Motor neuron (in vitro differentiated cells): ENCODE results near the gene SYTL1. TPM values are rescaled to one million over a fixed set of nuclear protein-coding genes. Genes with fewer than 3 reads are reported as not detected.

Experiments used
- ATAC-seq, 8 experiments: fragments of 200-7000 bp; cut with Tn5 transposase; replicated peaks in 6 of 8; 2 replicates each; pipeline ENCODE4 v1.8.0; 2021; ENCODE audit warnings: mild to moderate bottlenecking in 8 of 8, moderate library complexity in 8 of 8
- H3K27ac ChIP-seq, 2 donors: fragments of 250-450 bp; sonication (Bioruptor Pico); 2 replicates each; pipeline ENCODE4 v1.9.0; 2021; ENCODE audit warnings: antibody characterized with exemption in 2 of 2, mild to moderate bottlenecking in 2 of 2, moderate library complexity in 1 of 2
- H3K4me1 ChIP-seq, 2 donors: fragments of 250-450 bp; sonication (Bioruptor Pico); replicated peaks in 1 of 2; 2 replicates each; pipeline ENCODE4 v1.6.1; 2021; ENCODE audit warnings: antibody characterized with exemption in 2 of 2, mild to moderate bottlenecking in 2 of 2, moderate library complexity in 1 of 2
- H3K4me3 ChIP-seq, 5 donors: fragments of 250-450 bp; sonication (Bioruptor Pico); 2 replicates each; pipeline ENCODE4 v1.9.0; 2021; ENCODE audit warnings: antibody characterized with exemption in 5 of 5, mild to moderate bottlenecking in 5 of 5, moderate library complexity in 4 of 5
- WGBS, 10 experiments: fragments of 450-650 bp; shearing (Covaris generic); methylation state at CpG; one replicate each; pipeline ENCODE4 v1.0.0; 2022; 5-methylcytosine and 5-hydroxymethylcytosine counted together
- in situ Hi-C, 9 experiments: fragments of 400-800 bp; cut with MboI; loops; one replicate each; pipeline ENCODE4 v1.15.0; 2021; ENCODE audit warnings: low sequenced_read_pairs in 9 of 9, low pct_unique_long_range_greater_than_20kb in 2 of 9; ENCODE audit not compliant: unreplicated experiment in 9 of 9
- total RNA-seq, 8 experiments: library from RNA; unstranded; fragments of 300-600 nt; gene quantifications; 2 replicates each; pipeline versions ENCODE4 v1.2.3 to v1.2.4, GENCODE V29; 2022

The SYTL1 gene
- total RNA-seq, 8 experiments from 2014 or later: 1.2 to 21.5 (median 3.2) TPM

GRCh38 chr1:27400082-27400962 lies 58.5 kb downstream of the SYTL1 start:
- peaks cover 53 to 62% of the 10 kb centered on the region in 2 donors for H3K4me1 ChIP-seq
- in situ Hi-C loops: loop anchor here in 1 of 9 experiments (25.0 kb wide), 1 partner anchor 237 kb away; the partner anchor contains the start of gene FGR
- no peak overlapping the region for H3K4me3 ChIP-seq
- ATAC-seq: peak in 4 of 8 experiments; percentile 7 to 49 (median 19)
- no peak overlapping the region for H3K27ac ChIP-seq
- WGBS, 10 experiments: 7 to 80% (median 53%) methylated on average over 1 to 11 of the region's 13 CpGs; no CpG with 5 or more reads in 1 of the 10 experiments

- no peak overlapping the region for H3K27ac ChIP-seq
- H3K4me3 ChIP-seq: no peak overlapping the region
- ATAC-seq: no peak
- in situ Hi-C loops: loop anchor here in 1 of 9 experiments (25.0 kb wide), 1 partner anchor 236 kb away; the partner anchor contains the start of gene FGR
- WGBS, 10 experiments: 20 to 100% (median 100%) methylated on average over 1 to 5 of the region's 5 CpGs; no CpG with 5 or more reads in 4 of the 10 experiments
- H3K4me1 ChIP-seq: peaks cover 59 to 68% of the 10 kb centered on the region in 2 donors
These were observed 59.1 kb downstream of the SYTL1 start for GRCh38 chr1:27400963-27401341.

DNA sequence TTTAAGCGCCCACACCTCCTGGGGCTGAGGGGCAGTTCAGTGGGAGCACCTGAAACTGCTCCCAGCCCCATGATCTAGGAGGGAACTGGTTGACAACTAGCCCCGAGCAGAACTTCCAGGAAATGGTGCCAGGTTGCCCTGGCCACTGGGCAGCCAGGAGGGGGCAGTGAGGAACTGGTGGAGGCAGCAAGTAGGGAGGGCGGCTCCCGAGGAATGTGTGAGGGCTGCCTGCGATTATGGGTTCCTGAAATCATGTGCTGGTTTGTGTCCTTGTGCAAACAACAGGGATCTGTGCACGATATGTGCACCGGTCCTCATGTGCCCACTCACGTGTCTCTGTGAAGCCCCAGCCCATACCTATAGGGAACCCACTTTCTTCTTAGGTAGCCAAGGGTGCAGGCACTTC lies 60.5 kb downstream of the SYTL1 start:
- peaks cover 66 to 77% of the 10 kb centered on the region in 2 donors for H3K4me1 ChIP-seq
- no peak overlapping the region for H3K4me3 ChIP-seq
- peak in 4 of 8 experiments; percentile 5 to 16 (median 8) for ATAC-seq
- in situ Hi-C loops: loop anchor here in 1 of 9 experiments (25.0 kb wide), 1 partner anchor 235 kb away; the partner anchor contains the start of gene FGR
- H3K27ac ChIP-seq: peak overlapping the region in 1 of 2 donors; percentile 51
- WGBS, 10 experiments: 0 to 95% (median 90%) methylated on average over 1 to 6 of the region's 8 CpGs; no CpG with 5 or more reads in 5 of the 10 experiments

GRCh38 chr1:27403065-27403726 lies 61.4 kb downstream of the SYTL1 start:
- in situ Hi-C loops: loop anchor here in 1 of 9 experiments (25.0 kb wide), 1 partner anchor 234 kb away; the partner anchor contains the start of gene FGR
- Histone ChIP-seq H3K4me1 (peaks cover 66 to 71% of the 10 kb centered on the region in 2 donors), H3K27ac (peak overlapping the region; percentile 5 to 51), H3K4me3 (no peak overlapping the region)
- peak; percentile 7 to 57 (median 47) for ATAC-seq
- 2 to 72% (median 60%) methylated on average over 1 to 17 of the region's 24 CpGs; no CpG with 5 or more reads in 1 of the 10 experiments for WGBS, 10 experiments

Other genes starting within 250 kb of the SYTL1 start
- gene SLC9A1, start 186.9 kb upstream of the SYTL1 start, total RNA-seq: 10 to 100 TPM in 4 of 8 experiments, 1 to 10 TPM in 4; 4.2 to 39.5 (median 10.7) TPM
- 10 to 100 TPM; 11.1 to 39.4 (median 27.8) TPM for gene WDTC1, start 107.4 kb upstream of the SYTL1 start, total RNA-seq
- gene TMEM222, start 19.9 kb upstream of the SYTL1 start, total RNA-seq: 10 to 100 TPM; 27.0 to 57.4 (median 38.0) TPM
- 10 to 100 TPM in 4 of 8 experiments, 1 to 10 TPM in 4; 3.8 to 17.0 (median 10.9) TPM for gene MAP3K6, start 24.9 kb downstream of the SYTL1 start, total RNA-seq
- gene FCN3, start 32.8 kb downstream of the SYTL1 start, total RNA-seq: 10 to 100 TPM in 1 of 8 experiments, 1 to 10 TPM in 4, under 1 TPM in 1, not detected in 2; 0.37 to 10.3 (median 2.3) TPM
- 1 to 10 TPM in 1 of 8 experiments, under 1 TPM in 6, not detected in 1; 0.11 to 1.6 (median 0.54) TPM for gene CD164L2, start 41.3 kb downstream of the SYTL1 start, total RNA-seq
- gene GPR3, start 50.6 kb downstream of the SYTL1 start, total RNA-seq: 1 to 10 TPM in 7 of 8 experiments, under 1 TPM in 1; 0.56 to 4.0 (median 2.5) TPM
- 10 to 100 TPM; 11.8 to 38.3 (median 22.4) TPM for gene WASF2, start 148.1 kb downstream of the SYTL1 start, total RNA-seq